Uterus (tissue), 2 donors: ENCODE measurements around the gene TMBIM4.

Experiments
- CTCF ChIP-seq, 4 experiments: fragments of 200-600 bp in 2 of 4; fragments of 450-650 bp in 2 of 4; sonication (generic) in 2 of 4; IDR thresholded peaks; one replicate each; pipeline ENCODE4 v1.5.1; 2016 to 2019; ENCODE audit warnings: antibody characterized with exemption in 4 of 4, mild to moderate bottlenecking in 2 of 4, moderate library complexity in 1 of 4
- POLR2A ChIP-seq, 2 donors: fragments of 450-650 bp; IDR thresholded peaks; one replicate each; pipeline ENCODE4 v1.6.1; 2016; ENCODE audit warnings: antibody characterized with exemption in 2 of 2, mild to moderate bottlenecking in 1 of 2, moderate library complexity in 1 of 2

DNA sequence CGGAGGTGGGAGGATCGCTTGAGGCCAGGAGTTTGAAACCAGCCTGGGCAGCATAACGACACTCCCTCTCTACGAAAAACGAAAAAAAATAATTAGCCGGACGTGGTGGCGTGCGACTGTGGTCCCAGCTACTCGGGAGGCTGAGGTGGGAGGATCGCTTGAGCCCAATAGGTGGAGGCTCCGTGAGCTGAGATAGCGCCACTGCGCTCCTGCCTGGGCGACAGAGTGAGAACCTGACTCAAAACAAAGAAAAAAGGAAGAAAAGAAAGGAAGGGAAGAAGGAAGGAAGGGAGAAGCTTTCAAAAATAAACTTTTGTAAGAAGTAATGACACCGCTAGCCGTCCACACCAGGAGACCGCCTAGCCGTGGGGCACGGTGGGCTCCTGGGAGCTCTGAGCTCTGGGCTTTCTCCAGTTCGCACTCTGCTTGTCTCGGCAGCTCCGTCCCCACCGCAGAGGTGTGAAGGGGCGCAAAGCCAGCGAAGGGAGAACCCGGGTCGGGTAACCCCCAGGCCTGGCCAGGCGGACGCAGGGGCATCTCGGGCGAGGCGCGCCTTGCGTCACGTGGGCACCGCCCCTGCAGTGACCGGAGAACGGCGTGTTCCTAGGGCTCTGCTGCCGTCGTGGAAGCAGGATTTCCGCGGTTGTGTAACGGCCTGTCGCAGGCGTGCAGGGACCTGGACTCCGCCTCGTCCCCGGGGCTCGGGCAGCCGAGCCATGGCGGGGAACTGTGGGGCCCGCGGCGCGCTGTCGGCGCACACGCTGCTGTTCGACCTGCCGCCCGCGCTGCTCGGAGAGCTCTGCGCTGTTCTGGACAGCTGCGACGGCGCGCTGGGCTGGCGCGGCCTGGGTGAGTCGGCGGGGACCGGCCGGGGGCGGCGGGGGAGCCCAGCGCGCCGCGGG is 19.0 kb upstream of the TMBIM4 start, which contains the start of gene IRAK3:
- peak; percentile 82 to 84 for TF ChIP-seq POLR2A (IDR thresholded peaks at IDR 0.05)
- TF ChIP-seq CTCF (IDR thresholded peaks at IDR 0.05) = no peak
